Measurements from ENCODE around the gene NEUROG2.

DNA sequence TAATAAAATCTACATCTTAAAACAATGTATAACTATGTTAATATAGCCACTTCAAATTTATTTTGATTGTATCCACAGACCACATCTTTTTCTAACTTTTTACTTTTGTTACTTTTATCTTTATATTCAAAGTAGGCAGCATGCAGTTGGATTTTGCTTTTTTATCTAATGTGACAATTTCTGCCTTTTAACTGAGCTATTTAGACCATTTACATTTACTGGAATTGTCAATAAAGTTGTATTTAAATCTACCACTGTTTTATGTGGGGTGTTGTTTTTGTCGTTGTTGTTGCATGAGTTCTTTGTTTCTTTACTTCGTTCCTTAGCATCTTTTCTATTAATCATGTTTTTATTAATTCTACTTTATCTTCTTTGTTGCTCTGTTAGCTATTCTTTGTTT, 42.0 kb downstream of the NEUROG2 start:
- TF ChIP-seq, protein P1, sequence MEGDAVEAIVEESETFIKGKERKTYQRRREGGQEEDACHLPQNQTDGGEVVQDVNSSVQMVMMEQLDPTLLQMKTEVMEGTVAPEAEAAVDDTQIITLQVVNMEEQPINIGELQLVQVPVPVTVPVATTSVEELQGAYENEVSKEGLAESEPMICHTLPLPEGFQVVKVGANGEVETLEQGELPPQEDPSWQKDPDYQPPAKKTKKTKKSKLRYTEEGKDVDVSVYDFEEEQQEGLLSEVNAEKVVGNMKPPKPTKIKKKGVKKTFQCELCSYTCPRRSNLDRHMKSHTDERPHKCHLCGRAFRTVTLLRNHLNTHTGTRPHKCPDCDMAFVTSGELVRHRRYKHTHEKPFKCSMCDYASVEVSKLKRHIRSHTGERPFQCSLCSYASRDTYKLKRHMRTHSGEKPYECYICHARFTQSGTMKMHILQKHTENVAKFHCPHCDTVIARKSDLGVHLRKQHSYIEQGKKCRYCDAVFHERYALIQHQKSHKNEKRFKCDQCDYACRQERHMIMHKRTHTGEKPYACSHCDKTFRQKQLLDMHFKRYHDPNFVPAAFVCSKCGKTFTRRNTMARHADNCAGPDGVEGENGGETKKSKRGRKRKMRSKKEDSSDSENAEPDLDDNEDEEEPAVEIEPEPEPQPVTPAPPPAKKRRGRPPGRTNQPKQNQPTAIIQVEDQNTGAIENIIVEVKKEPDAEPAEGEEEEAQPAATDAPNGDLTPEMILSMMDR (IDR thresholded peaks at IDR 0.05) = no peak
- TF ChIP-seq POLR2AphosphoS5 (IDR thresholded peaks at IDR 0.05) = no peak
